Measurements from ENCODE around the gene FOXP1.

The FOXP1 gene

DNA sequence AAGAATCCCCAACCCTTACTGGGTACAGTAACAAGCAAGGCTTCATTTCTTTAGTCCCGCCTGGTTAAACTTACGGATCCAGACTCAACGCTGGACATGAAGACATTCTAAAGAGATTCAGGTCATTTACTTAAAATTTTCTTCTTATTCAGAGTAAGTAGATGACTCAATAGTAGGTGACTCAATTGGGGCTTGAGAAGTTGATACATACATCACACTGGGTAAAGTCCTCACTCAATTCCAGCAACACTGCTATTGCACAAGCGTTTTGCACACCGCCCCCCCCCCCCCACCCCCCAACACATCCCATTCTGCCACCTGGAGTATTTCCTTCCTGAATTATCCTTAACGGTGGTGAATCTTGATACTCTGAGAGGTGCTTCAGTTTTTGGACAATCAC, 610.0 kb downstream of the FOXP1 start:
- Histone ChIP-seq H3K27me3 (ENCODE audit: control insufficient read depth in 1 of 2, insufficient read depth in 2 of 2, low read length in 2 of 2) (no peaks in the 10 kb centered on the region), H3K27ac (ENCODE audit: low read depth, low read length) (no peak overlapping the region), H3K4me1 (ENCODE audit: insufficient read depth, low read length) (peaks cover 7% of the 10 kb centered on the region), H3K9me3 (ENCODE audit: low read length) (no peaks in the 10 kb centered on the region), H3K9ac (ENCODE audit: low read length) (no peak overlapping the region), H3K4me3 (ENCODE audit: low read depth in 1 of 2, low read length in 2 of 2) (no peak overlapping the region), H3K36me3 (ENCODE audit: insufficient read depth, low read length) (peaks cover 73% of the 10 kb centered on the region)

DNA sequence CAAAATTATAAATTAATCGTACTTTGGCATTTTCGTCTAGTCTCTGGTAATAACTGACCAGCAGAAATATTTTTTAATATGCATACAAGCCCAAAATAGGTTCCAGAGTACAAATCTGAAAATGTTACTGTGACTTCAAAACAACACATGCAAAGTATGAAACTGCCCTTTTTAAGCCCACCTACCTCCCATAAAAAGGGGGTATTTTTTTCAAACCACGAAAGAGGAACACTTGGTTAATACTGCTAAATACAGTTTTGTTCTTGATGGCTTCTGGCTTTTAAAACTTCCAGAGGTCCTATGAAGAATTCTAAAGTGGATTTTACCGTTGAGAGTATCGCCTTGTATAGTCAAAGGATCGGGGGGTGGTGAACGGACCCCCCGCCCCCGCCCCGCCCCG, 610.7 kb downstream of the FOXP1 start:
- no peaks in the 10 kb centered on the region for H3K9me3 ChIP-seq (ENCODE audit: low read length)
- H3K36me3 ChIP-seq (ENCODE audit: insufficient read depth, low read length), result peaks cover 75% of the 10 kb centered on the region
- no peak overlapping the region for H3K4me3 ChIP-seq (ENCODE audit: low read depth in 1 of 2, low read length in 2 of 2)
- no peaks in the 10 kb centered on the region for H3K27me3 ChIP-seq (ENCODE audit: control insufficient read depth in 1 of 2, insufficient read depth in 2 of 2, low read length in 2 of 2)
- no peak overlapping the region for H3K27ac ChIP-seq (ENCODE audit: low read depth, low read length)
- no peak overlapping the region for H3K9ac ChIP-seq (ENCODE audit: low read length)
- H3K4me1 ChIP-seq (ENCODE audit: insufficient read depth, low read length), result peaks cover 7% of the 10 kb centered on the region

DNA sequence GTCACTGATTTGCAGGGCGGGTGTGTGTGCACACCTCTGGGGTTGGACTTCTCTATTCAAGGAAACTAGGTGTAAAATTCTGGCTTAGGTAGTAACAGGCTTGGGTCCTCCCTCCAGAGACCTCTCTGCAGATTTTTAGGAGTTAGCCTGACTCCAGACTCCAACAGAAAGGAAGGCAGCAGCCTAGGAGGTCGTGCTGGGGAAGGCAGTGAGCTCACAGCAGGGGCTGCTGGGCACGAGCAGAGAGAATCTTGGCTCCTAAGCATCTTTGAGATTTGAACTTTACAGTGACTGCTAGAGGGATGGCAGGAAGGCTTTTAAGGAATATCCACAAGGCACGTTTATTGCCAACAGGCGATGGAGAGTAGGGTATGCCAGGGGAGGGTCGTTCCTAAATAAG, 612.6 kb downstream of the FOXP1 start:
- Histone ChIP-seq H3K4me1 (ENCODE audit: insufficient read depth, low read length) (peaks cover 12% of the 10 kb centered on the region), H3K9ac (ENCODE audit: low read length) (no peak overlapping the region), H3K27me3 (ENCODE audit: control insufficient read depth in 1 of 2, insufficient read depth in 2 of 2, low read length in 2 of 2) (no peaks in the 10 kb centered on the region), H3K9me3 (ENCODE audit: low read length) (no peaks in the 10 kb centered on the region), H3K36me3 (ENCODE audit: insufficient read depth, low read length) (peaks cover 68% of the 10 kb centered on the region), H3K4me3 (ENCODE audit: low read depth in 1 of 2, low read length in 2 of 2) (no peak overlapping the region), H3K27ac (ENCODE audit: low read depth, low read length) (peak overlapping the region; percentile 21)

DNA sequence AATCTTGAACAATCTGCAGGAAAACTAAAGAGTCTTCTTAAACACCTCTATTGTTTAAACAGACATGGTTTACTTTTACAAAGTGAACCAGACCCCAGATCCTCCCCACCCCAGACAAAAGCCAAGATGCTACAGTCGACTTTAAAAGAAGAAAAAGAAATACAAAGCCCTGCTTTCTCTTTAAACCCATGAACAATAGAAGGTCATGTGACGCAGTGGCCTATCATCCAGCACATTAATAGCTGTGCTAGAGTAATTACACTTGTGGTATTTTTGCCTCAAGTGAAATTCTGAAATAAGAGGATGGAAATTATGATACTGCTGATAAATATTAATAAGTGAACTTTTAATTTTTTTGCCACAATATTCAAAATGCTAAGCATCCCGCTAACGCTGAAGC, 613.4 kb downstream of the FOXP1 start:
- no peak overlapping the region for H3K9ac ChIP-seq (ENCODE audit: low read length)
- no peak overlapping the region for H3K4me3 ChIP-seq (ENCODE audit: low read depth in 1 of 2, low read length in 2 of 2)
- H3K4me1 ChIP-seq (ENCODE audit: insufficient read depth, low read length), result peaks cover 12% of the 10 kb centered on the region
- peaks cover 68% of the 10 kb centered on the region for H3K36me3 ChIP-seq (ENCODE audit: insufficient read depth, low read length)
- H3K27ac ChIP-seq (ENCODE audit: low read depth, low read length), result no peak overlapping the region
- H3K27me3 ChIP-seq (ENCODE audit: control insufficient read depth in 1 of 2, insufficient read depth in 2 of 2, low read length in 2 of 2), result no peaks in the 10 kb centered on the region
- H3K9me3 ChIP-seq (ENCODE audit: low read length), result no peaks in the 10 kb centered on the region

DNA sequence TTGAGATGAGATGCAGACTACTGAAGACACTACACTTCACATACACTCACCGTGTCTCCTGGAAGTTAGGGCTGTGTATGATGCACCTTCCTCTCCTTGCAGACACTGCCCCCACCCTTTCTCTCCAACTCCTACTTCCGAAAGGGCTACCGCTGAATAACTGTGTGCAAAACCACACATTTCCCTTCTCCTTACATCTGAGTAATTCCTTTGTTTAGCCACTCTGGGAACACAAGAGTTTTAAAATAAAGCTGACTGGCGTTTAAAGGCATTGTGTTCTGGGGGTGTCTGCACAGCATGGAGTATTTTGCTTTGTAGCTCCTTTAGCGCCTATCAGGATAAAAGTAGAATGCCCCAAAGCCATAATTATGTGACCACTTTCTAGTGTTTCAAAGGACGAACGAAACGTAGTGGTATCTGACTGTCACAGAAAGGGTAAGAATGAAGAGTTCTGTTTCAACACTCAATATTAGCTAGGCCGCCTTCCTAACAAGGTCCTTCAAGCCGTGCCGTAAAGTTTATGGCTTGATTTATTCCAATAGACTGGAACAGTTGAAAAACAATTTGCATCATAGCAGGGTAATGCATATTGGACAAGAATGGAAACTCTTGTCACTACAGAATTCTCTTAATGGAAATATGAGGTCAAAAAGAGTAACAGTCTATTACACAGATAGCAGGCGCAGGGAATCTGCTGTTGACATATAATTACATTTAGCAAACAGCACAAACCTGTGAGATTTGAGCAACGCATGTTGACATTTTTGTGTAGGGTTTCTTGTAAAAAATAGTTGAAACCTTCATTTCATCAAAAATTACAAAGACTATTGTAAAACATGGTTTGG, 619.9 kb downstream of the FOXP1 start:
- Histone ChIP-seq H3K36me3 (ENCODE audit: insufficient read depth, low read length) (peaks cover 70% of the 10 kb centered on the region), H3K27ac (ENCODE audit: low read depth, low read length) (no peak overlapping the region), H3K4me1 (ENCODE audit: insufficient read depth, low read length) (peaks cover 12% of the 10 kb centered on the region), H3K4me3 (ENCODE audit: low read depth in 1 of 2, low read length in 2 of 2) (no peak overlapping the region), H3K9me3 (ENCODE audit: low read length) (no peaks in the 10 kb centered on the region), H3K9ac (ENCODE audit: low read length) (no peak overlapping the region), H3K27me3 (ENCODE audit: control insufficient read depth in 1 of 2, insufficient read depth in 2 of 2, low read length in 2 of 2) (no peaks in the 10 kb centered on the region)

DNA sequence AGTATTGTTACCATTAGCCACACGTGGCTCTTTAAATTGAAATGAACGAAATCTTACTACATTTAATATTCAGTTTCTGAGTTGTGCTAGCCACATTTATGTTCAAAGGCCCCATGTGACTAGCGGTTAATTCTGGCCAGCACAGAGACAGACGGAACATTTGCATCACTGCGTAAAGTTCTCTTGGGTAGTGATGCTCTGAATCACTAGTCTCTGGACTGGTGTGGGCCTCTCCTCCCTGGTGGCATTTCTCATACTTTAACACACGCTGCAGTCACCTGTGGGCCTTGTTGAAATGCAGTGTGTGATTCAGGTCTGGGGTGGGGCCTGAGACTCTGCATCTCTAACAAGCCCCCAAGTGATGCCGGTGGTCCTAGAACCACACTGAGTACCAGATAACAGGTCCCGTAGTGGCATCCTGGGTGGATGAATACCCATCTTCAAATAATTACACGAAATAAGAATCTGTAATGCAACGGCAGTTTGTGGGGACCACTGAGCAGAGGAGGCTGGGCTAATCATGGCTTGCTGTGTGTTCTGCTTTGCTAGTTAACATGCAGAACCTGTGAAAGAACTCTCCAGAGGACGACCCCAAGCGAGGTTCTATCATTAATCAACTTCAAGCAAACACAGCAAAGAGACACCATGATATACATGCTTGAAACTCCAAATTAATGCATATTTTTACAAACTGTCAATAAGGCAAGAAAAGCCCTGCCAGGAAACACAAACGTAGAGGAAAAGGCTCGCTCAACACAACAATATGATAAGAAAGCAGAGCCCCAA, 623.8 kb downstream of the FOXP1 start:
- Histone ChIP-seq H3K36me3 (ENCODE audit: insufficient read depth, low read length) (peaks cover 50% of the 10 kb centered on the region), H3K9ac (ENCODE audit: low read length) (no peak overlapping the region), H3K27me3 (ENCODE audit: control insufficient read depth in 1 of 2, insufficient read depth in 2 of 2, low read length in 2 of 2) (no peaks in the 10 kb centered on the region), H3K4me1 (ENCODE audit: insufficient read depth, low read length) (peaks cover 14% of the 10 kb centered on the region), H3K4me3 (ENCODE audit: low read depth in 1 of 2, low read length in 2 of 2) (no peak overlapping the region), H3K27ac (ENCODE audit: low read depth, low read length) (no peak overlapping the region), H3K9me3 (ENCODE audit: low read length) (no peaks in the 10 kb centered on the region)

DNA sequence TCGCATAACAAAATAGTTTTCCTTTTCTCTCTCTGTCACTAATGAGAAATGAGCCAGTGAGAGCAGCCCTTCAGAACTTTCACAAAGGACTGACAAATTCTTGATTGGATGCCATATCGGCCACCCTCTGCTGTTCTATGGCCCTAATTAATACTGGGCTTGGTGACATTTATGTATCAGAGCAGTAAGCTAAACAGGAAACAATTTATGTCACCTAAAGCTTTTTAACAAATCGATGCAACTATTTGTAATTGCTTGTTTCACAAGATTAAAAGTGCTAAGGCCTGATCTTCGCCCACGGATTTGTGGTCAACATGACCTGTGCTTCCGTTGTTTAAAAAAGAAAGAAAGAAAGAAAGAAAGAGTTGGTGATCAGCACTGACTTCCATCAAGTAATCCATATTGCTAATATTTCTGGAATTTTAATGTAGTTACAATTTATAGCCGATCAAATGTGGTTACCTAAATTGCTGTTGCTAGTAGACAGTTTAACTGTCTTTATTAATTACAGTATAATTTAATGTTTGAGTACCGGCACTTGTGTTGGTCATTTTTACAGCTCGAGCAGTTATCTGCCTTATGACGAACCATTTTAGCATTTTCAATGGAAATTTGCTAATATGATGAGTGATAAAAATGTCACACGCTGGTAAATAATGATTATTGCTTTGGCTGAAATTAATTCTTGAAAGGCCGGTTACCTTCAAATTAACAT, 631.3 kb downstream of the FOXP1 start:
- Histone ChIP-seq H3K36me3 (ENCODE audit: insufficient read depth, low read length) (no peaks in the 10 kb centered on the region), H3K4me3 (ENCODE audit: low read depth in 1 of 2, low read length in 2 of 2) (no peak overlapping the region), H3K4me1 (ENCODE audit: insufficient read depth, low read length) (peaks cover 4% of the 10 kb centered on the region), H3K27ac (ENCODE audit: low read depth, low read length) (no peak overlapping the region), H3K27me3 (ENCODE audit: control insufficient read depth in 1 of 2, insufficient read depth in 2 of 2, low read length in 2 of 2) (no peaks in the 10 kb centered on the region), H3K9me3 (ENCODE audit: low read length) (no peaks in the 10 kb centered on the region), H3K9ac (ENCODE audit: low read length) (no peak overlapping the region)

DNA sequence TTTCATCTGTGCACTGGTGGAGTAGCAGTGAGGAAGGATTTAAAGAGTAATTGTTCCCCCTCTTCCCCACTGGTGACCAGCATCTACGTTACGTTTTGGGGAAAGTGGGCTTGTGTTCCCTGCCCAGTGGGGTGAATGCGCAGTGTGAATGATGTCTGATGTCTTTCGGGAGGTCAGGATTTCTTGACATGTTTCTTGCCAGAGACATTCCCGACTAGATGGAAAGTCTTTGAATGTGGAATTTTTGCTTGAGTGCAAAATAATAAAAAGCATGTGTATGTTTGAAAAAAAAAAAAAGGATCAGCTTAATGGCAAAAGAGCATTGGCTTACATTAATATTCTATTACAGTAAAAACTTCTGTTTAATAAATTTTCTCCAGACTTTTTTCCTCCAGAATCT, 632.2 kb downstream of the FOXP1 start:
- Histone ChIP-seq H3K4me1 (ENCODE audit: insufficient read depth, low read length) (no peaks in the 10 kb centered on the region), H3K27ac (ENCODE audit: low read depth, low read length) (no peak overlapping the region), H3K9ac (ENCODE audit: low read length) (no peak overlapping the region), H3K9me3 (ENCODE audit: low read length) (no peaks in the 10 kb centered on the region), H3K4me3 (ENCODE audit: low read depth in 1 of 2, low read length in 2 of 2) (no peak overlapping the region), H3K27me3 (ENCODE audit: control insufficient read depth in 1 of 2, insufficient read depth in 2 of 2, low read length in 2 of 2) (no peaks in the 10 kb centered on the region), H3K36me3 (ENCODE audit: insufficient read depth, low read length) (no peaks in the 10 kb centered on the region)

DNA sequence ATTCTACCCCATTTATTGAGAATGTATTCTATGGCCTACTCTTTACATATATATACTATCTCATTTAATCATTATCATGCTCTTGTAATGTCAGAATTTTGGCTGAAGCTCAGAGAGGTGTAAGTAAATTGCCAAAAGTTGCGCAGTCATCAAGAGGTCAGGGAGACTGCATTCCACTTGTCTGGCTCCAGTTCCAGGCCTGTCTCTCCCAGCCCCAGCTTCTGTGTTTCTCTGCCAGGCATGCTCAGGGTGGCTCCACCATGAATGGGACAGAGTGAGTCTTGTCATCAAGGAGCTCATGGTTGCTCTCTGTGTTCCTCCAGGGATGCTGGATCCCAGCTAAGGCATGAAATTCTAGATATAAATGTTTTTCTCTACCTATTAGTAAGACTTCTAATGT, 635.9 kb downstream of the FOXP1 start:
- Histone ChIP-seq H3K27me3 (ENCODE audit: control insufficient read depth in 1 of 2, insufficient read depth in 2 of 2, low read length in 2 of 2) (no peaks in the 10 kb centered on the region), H3K9ac (ENCODE audit: low read length) (no peak overlapping the region), H3K4me3 (ENCODE audit: low read depth in 1 of 2, low read length in 2 of 2) (no peak overlapping the region), H3K4me1 (ENCODE audit: insufficient read depth, low read length) (no peaks in the 10 kb centered on the region), H3K27ac (ENCODE audit: low read depth, low read length) (no peak overlapping the region), H3K9me3 (ENCODE audit: low read length) (no peaks in the 10 kb centered on the region), H3K36me3 (ENCODE audit: insufficient read depth, low read length) (no peaks in the 10 kb centered on the region)

DNA sequence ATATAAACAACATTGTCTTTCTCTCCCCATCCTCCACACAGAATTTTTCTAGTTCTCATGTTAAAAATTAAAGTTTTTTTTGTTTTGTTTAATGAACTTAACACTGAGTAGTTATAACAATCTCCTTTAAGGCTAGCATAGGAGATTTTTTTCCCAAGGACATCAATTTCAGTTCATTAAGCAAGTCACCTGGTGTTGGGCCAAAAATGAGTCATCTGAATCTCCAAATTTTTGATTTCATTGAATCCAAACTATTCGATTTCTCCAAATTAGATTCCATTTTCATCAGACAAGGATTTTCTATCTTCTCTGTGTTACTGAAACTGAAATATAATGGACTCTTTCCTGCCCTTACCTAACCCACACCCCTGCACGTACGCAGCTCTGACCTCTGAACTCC, 639.6 kb downstream of the FOXP1 start:
- H3K27ac ChIP-seq (ENCODE audit: low read depth, low read length), result no peak overlapping the region
- H3K4me1 ChIP-seq (ENCODE audit: insufficient read depth, low read length), result no peaks in the 10 kb centered on the region
- H3K27me3 ChIP-seq (ENCODE audit: control insufficient read depth in 1 of 2, insufficient read depth in 2 of 2, low read length in 2 of 2), result no peaks in the 10 kb centered on the region
- H3K9me3 ChIP-seq (ENCODE audit: low read length), result no peaks in the 10 kb centered on the region
- no peaks in the 10 kb centered on the region for H3K36me3 ChIP-seq (ENCODE audit: insufficient read depth, low read length)
- H3K9ac ChIP-seq (ENCODE audit: low read length), result no peak overlapping the region
- no peak overlapping the region for H3K4me3 ChIP-seq (ENCODE audit: low read depth in 1 of 2, low read length in 2 of 2)

DNA sequence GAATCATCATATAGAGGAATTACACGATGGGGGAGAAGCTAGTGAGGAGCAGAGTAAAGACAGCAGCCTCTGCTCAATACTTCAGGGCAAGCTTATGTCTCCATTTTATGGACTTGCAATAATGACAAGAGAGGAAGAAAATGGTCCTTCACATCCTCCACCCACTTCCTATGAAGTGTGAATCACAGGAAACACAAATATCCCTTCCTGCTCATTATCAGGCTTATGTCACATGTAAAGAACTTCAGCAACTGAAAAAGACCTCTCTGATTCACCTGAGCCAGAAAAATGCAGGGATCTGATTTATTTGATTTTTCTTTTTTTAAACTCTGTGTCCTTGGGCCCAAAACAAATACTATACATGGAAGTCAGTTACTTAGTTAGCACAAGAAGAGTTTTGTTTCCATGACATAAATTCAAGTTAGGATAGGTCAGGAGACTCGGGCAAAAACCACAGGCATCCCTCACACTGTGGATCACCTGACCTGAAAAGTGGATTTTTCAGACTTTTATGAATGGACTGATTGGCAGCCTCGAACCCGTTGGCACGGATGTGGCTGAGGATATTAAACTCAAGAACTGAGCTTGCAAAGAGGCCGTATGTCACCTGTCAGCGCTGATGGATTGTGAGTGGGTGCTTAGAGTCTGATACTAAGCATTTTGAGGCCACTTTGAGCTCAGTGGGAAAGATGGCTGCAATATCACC, 650.3 kb downstream of the FOXP1 start:
- H3K4me3 ChIP-seq (ENCODE audit: low read depth in 1 of 2, low read length in 2 of 2), result no peak overlapping the region
- H3K4me1 ChIP-seq (ENCODE audit: insufficient read depth, low read length), result no peaks in the 10 kb centered on the region
- no peaks in the 10 kb centered on the region for H3K36me3 ChIP-seq (ENCODE audit: insufficient read depth, low read length)

More for the DNA sequence above, 650.3 kb downstream of the FOXP1 start:
- Histone ChIP-seq H3K9me3 (ENCODE audit: low read length) (no peaks in the 10 kb centered on the region), H3K27me3 (ENCODE audit: control insufficient read depth in 1 of 2, insufficient read depth in 2 of 2, low read length in 2 of 2) (no peaks in the 10 kb centered on the region), H3K9ac (ENCODE audit: low read length) (no peak overlapping the region), H3K27ac (ENCODE audit: low read depth, low read length) (no peak overlapping the region)
